GM19193 (cell line): ENCODE results near the gene GYG1.

ENCODE experiments used
- POLR2A ChIP-seq: IDR thresholded peaks from 4 replicates; pipeline ENCODE4 v1.6.1; 2011; ENCODE audit not compliant: insufficient read depth, insufficient read length; ENCODE audit errors: extremely low read depth

Gene GYG1

GRCh38 chr3:149023951-149024350, 32.6 kb downstream of the GYG1 start:
- no peak for TF ChIP-seq POLR2A

- TF ChIP-seq POLR2A = no peak
Observed at GRCh38 chr3:149026718-149027117, 35.4 kb downstream of the GYG1 start.

DNA sequence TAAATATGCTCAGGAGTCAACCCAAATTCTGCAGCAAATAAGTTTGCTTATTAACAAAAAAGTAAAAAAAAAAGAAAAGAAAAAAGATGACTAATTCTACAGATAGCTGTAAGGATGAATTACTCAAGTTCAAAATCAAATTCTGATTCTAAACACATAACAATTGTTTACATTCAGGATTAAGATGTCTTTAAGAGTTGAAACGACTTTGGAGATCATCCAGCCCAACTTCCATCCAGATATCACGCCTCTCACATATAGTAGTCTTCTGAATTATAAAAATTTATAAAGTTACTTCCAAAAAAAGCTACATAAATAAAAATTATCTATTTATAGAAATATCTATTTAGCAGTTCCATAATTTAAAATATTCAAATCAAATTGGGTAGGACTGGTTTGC, 39.8 kb downstream of the GYG1 start:
- TF ChIP-seq POLR2A = no peak

DNA sequence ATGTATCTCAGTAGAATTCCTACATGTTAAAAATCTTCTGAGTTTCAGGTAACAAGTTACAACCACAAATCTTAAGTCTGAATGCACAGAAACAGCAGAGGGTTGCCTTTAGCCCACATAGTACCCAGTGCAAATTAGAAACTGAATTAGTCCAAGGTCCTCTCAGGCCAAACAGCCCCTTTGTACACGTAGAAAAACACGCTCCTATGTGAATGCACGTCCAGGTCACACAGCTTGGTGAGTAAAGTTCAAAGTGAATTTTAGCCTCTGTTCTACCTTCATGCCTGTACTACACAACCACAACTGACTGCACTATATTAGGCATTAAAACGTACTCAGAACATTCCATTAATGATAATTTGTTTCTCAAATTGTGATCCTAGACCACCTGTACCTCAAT, 46.3 kb downstream of the GYG1 start:
- no peak for TF ChIP-seq POLR2A

DNA sequence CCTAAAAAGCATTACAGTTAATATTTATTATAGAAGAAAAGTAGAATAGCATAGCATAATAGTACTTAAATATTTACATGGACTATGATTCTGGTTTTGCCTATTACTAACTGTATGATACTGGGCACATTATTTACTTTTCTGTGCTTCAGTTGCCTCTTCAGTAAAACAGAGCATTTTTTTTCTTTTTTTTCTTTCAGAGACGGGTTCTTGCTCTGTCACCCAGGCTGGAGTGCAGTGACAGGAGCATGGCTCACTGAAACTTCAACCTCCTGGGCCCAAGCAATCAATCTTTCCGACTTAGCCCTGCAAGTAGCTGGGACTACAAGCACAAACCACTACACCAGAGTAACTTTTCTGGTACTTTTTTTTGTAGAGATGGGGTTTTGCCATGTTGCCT, 47.0 kb downstream of the GYG1 start:
- TF ChIP-seq POLR2A = no peak

DNA sequence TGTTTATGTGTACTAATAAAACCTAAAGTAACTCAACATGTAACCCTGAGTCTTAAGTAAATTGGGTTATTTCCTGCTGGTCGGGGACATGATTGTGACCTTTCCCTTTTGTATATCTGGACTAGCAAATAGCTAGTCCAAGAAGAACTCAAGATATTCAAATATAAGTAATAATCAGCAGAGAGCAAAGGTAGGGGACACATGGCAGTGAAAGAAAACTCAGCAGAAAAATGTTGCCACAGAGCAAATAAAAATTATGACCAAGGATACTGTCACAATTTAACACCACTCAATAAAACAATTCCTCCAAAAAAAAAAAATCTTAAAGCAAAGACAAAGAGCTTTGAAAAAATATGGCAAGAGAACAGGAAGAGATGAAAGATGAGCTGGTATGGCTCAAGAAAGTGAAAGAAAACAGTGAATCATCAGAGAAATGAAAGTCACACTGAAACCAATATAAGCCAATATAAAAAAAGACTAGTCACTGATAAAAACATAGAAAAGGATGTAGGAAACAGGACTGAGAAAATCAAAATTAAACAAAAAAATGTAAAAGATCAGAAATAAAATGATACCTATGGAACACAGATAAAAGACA, 51.5 kb downstream of the GYG1 start:
- TF ChIP-seq POLR2A = no peak

DNA sequence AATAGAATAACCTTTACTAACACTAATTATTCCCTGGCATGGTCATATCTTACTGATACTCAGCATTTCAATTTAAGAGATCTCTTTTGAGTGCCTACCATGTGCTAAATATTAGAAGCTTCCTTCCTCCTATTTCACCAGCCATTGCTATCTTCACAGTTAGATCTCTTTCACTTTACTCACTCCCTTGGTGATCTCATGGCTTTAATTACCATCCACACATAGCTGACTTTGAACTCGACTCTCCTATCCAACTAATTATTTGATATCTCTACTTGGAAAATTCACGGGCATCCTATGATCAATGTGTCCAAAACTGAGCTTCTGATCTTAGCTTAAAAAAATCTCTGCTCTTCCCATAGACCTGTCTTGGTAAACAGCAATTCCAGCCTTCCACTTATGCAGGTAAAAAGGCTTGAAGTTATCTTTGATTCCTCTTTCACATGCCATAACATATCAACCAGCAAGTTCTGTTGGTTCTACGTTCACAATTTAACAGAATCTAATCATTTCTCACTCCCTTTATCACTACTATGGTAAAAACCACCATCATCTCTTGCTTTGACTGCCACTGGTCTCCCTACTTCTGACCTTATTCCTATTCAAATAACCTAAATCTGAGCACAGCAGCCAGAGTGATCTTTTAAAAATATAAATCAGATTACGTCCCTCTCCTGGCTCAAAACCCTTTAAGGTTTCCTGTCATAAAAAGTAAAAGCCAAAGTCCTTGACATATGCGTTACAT, 53.2 kb downstream of the GYG1 start:
- TF ChIP-seq POLR2A = no peak

- no peak for TF ChIP-seq POLR2A
Observed at GRCh38 chr3:149055575-149055974, 64.2 kb downstream of the GYG1 start.

- TF ChIP-seq POLR2A = no peak
Observed at GRCh38 chr3:149058198-149058597, 66.9 kb downstream of the GYG1 start.

DNA sequence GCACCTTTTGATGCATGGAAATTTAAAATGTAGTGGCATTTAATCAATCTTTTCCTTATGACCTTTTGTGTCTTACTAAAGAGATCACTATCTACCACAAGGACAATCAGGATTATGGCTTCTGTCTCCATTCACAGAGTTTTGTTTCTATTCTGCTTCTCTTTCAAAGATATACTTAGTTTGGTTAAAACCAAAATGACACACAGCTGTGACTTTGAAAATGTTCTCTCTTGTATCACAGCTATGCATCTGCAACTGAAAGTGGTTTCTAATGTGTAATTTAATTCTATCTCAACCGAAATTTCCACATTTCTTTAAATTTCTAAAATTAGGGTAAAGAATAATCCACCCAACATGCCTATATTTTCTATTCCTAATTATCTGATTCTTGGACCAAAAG, 67.3 kb downstream of the GYG1 start:
- TF ChIP-seq POLR2A = no peak

GRCh38 chr3:149061776-149062175, 70.4 kb downstream of the GYG1 start:
- no peak for TF ChIP-seq POLR2A

GRCh38 chr3:149067883-149068282, 76.5 kb downstream of the GYG1 start:
- no peak for TF ChIP-seq POLR2A
